Mesenteric fat pad (tissue), 1 donor: Measurements from ENCODE around the gene RAB15. TPM values are rescaled to one million over a fixed set of nuclear protein-coding genes. Genes with fewer than 3 reads are reported as not detected.
"Not testable (repeated sequence)": the region's sequence is repeated elsewhere in the genome, so short reads cannot be mapped to it uniquely, and the experiment has no call there.

Experiments
- DNase-seq: peaks from one replicate; pipeline ENCODE4 v3.0.0-alpha.2; 2020; ENCODE audit warnings: low spot score
- total RNA-seq: library from RNA; stranded (reverse); fragmentation: NEBNext Ultra II Directional; extraction: Animal tissue kit (Norgen Biotek cat#: 25700); gene quantifications from one replicate; pipeline ENCODE4 v1.2.1, GENCODE V29; 2021
- donor health status: DM: yes; HTN: yes; CAD: no.

The RAB15 gene
- total RNA-seq, 1 donor from 2014 or later = 3.2 TPM

DNA sequence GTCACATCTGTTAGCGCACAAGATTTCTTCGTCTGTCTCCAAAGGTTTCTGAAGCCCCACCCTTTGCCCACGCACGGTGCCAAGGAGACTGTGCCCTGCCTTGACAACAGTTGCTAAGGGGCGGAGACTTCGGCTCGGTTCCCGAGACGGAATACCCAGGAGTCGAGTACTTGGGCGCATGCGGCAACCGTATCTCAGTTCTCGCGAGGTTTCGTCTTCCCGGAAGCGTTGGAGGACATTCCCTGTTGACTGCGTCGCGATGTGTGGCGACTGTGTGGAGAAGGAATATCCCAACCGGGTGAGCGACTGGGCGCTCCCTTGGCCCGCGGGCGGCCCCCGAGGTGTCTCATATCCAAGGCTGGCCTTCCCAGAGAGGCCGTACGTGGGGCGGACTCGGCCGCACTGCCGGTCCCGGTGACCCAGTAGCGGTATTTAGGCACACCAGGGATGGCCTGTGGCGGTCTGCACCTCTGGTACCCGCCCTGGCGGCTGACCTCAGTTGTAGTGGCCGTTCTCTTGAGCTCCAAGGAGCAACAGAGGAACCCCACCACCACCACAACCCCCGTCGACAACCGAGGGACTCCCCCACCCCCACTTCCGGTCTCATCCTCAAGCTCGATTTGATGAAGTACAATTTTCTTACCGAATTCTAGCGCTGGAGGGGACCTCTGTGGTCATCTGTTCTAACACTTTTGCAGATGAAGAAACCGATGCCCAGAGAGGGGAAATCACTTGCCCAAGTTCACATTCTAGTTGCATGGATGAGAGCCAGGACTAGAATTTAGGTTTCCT lies 57.7 kb downstream of the RAB15 start, which contains the start of gene CHURC1:
CHURC1 (plus strand) TSS at position 219 of the 792 bp plus-strand sequence; CDS start at position 260, 41 bp downstream.
- DNase-seq = peak; percentile 98

DNA sequence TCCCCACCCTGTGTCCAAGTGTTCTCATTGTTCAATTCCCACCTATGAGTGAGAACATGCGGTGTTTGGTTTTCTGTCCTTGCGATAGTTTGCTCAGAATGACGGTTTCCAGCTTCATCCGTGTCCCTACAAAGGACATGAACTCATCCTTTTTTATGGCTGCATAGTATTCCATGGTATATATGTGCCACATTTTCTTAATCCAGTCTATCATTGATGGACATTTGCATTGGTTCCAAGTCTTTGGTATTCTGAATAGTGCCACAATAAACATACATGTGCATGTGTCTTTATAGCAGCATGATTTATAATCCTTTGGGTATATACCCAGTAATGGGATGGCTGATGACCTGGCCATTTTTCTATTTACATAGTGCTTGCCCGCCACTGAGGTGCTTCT lies 58.7 kb downstream of the RAB15 start:
- not testable (repeated sequence) for DNase-seq

DNA sequence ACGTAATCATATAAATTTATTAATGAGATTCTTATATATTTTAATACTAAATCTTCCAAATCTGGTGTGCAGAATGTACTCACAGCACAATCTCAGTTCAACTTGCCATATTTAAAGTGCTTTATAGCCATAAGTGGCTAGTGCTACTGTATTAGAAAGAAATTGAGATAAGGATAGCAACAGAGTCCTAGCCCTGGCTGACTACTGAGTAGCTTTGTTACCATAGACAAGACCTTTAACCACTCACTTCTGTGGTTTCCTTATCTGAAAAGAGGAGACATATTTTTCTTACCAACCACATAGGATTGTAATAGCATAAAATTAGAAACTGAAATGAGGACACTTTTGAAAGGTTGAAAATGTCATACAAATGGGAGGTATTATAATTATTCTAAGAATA lies 59.9 kb downstream of the RAB15 start:
- DNase-seq = no peak

DNA sequence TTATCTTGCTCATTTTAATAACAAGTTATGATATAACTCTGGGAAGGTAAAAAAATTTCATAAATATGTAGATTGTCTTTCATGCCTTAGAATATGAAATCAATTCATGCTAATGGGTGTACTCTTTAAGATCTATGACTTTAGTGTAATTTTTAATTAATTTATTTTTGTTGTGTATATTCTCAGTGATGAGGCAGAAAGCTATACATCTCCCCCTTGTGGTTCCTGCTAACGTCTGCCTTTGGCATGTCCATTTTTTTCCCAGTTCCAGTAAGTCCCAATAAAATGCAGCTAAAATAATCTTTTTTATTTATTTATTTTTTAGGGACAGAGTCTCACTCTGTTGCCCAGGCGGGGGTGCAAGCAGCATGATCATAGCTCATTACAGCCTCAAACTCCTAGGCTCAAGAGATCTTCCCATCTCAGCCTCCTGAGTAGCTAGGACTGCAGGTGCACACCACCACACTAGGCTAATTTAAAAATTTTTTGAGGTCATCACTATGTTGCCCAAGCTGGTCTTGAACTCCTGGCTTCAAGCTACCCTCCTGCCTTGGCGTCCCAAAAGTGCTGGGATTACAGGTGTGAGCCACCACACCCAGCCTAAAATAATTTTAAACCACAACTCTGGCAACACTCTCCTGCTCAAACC lies 61.2 kb downstream of the RAB15 start:
- DNase-seq = no peak

DNA sequence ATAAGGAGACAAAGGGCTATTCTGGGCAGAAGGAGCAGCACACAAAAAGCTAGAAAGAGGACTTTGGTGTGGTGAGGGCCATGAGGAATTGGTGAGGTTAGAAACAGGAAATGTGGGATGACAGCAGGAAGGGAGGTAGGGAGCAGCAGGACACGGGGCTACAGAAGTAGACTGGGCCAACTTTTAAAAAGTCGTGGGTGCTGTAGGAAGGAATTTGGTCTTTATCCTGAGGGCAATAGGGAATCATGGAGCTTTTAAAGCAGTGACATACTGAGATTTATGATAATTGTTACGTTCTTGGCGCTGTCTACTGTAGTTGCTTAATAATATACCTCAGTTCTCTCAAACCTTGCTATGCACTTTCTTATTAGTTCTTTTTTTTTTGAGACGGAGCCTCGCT lies 66.1 kb downstream of the RAB15 start:
- DNase-seq = no peak

DNA sequence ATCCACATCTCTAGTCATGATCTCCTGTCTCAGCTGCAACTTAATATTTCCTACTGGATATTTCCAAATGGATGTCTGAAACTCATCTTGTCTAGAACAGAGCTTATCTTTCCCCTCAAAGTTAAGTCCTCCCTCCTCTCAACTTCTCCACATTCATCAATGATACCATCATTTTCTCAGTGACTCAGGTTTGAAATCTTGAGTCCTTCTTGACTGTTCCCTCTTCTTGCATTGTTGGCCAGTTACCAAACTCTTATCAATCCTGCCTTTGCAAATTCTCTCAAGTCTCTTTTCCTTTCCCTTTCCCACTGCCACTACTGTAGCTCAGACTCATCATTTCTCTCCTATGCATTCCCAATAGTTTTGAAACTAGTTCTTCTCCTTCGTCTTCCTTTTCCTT lies 72.2 kb downstream of the RAB15 start:
- no peak for DNase-seq

Other genes starting within 250 kb of the RAB15 start
- 0.67 TPM for gene SPTB, start 92.4 kb downstream of the RAB15 start, total RNA-seq
- 53.4 TPM for gene CHURC1, start 57.9 kb downstream of the RAB15 start, total RNA-seq
- gene GPX2, start 29.6 kb downstream of the RAB15 start, total RNA-seq = not detected
- gene FNTB, start 14.6 kb upstream of the RAB15 start, total RNA-seq = 16.1 TPM
- 97.5 TPM for gene MAX, start 130.2 kb upstream of the RAB15 start, total RNA-seq